SK-N-SH (cell line): Measurements from ENCODE around the gene TP53TG5. TPM values are rescaled to one million over a fixed set of nuclear protein-coding genes. Genes with fewer than 3 reads are reported as not detected.
A peak's percentile ranks its signal among the peaks of the same experiment; 100 is the strongest.

Experiments used
- CTCF ChIA-PET: fragments of 300-600, 350-600 bp; formaldehyde crosslinking; extraction: SDS; loops from one replicate; lab custom pipeline; 2021; lab: Yijun Ruan, JAX
- POLR2A ChIA-PET: fragments of 350-600 bp; sonication (Branson Sonifier 250); formaldehyde crosslinking; extraction: SDS; loops from one replicate; lab custom pipeline; 2020; ENCODE audit warnings: antibody characterized with exemption, inconsistent platforms; lab: Yijun Ruan, JAX
- DNase-seq: peaks from one replicate; pipeline ENCODE4 v3.0.0; 2012
- H2AFZ ChIP-seq: fragments of 200-600 bp; sonication (generic); 2 replicates; pipeline ENCODE4 v1.8.1; 2016; ENCODE audit warnings: antibody characterized with exemption, mild to moderate bottlenecking, low read depth
- H3F3A ChIP-seq: fragments of 200-600 bp; sonication (generic); replicated peaks from 2 replicates; pipeline ENCODE3; 2016; ENCODE audit warnings: antibody characterized with exemption, mild to moderate bottlenecking; ENCODE audit not compliant: insufficient read depth
- H3K27ac ChIP-seq, 2 experiments: fragments of 200-500 bp in 1 of 2; fragments of 200-600 bp in 1 of 2; sonication (Bioruptor generic) in 1 of 2; sonication (generic), shearing (Covaris generic) in 1 of 2; 2 replicates each; pipeline versions ENCODE4 v1.5.1 to v1.6.1; 2014 to 2016; ENCODE audit warnings: low read depth in 2 of 2, inconsistent platforms in 1 of 2, low read length in 1 of 2, mild to moderate bottlenecking in 1 of 2, mixed read lengths in 1 of 2
- H3K27me3 ChIP-seq: fragments of 200-600 bp; sonication (generic), shearing (Covaris generic); 2 replicates; pipeline ENCODE4 v1.6.1; 2016; ENCODE audit warnings: mixed run types; ENCODE audit not compliant: insufficient read depth
- H3K36me3 ChIP-seq, 2 experiments: fragments of 200-500 bp in 1 of 2; fragments of 200-600 bp in 1 of 2; sonication (Bioruptor generic) in 1 of 2; sonication (generic) in 1 of 2; replicated peaks in 1 of 2; 2 replicates each; pipeline versions ENCODE3 to v1.5.1; 2014 to 2016; ENCODE audit warnings: low read length in 1 of 2, mild to moderate bottlenecking in 1 of 2; ENCODE audit not compliant: insufficient read depth in 2 of 2, control insufficient read depth in 1 of 2
- H3K4me1 ChIP-seq, 2 experiments: fragments of 200-500 bp in 1 of 2; fragments of 200-600 bp in 1 of 2; sonication (Bioruptor generic) in 1 of 2; sonication (generic), shearing (Covaris generic) in 1 of 2; 2 replicates each; pipeline versions ENCODE4 v1.5.1 to v1.6.1; 2014 to 2016; ENCODE audit warnings: low read depth in 1 of 2, low read length in 1 of 2, mixed run types in 1 of 2; ENCODE audit not compliant: insufficient read depth in 2 of 2, control insufficient read depth in 1 of 2
- H3K4me2 ChIP-seq: fragments of 200-600 bp; sonication (generic), shearing (Covaris generic); 2 replicates; pipeline ENCODE4 v1.6.1; 2017; ENCODE audit warnings: mixed run types
- H3K4me3 ChIP-seq, 2 experiments: fragments of 200-500 bp in 1 of 2; fragments of 200-600 bp in 1 of 2; sonication (Bioruptor generic) in 1 of 2; sonication (generic), shearing (Covaris generic) in 1 of 2; 2 replicates each; pipeline versions ENCODE4 v1.5.1 to v1.8.1; 2014 to 2016; ENCODE audit warnings: low read depth in 2 of 2, inconsistent platforms in 1 of 2, low read length in 1 of 2, mild to moderate bottlenecking in 1 of 2, mixed read lengths in 1 of 2, moderate library complexity in 1 of 2
- H3K79me2 ChIP-seq: fragments of 200-600 bp; sonication (generic); 2 replicates; pipeline ENCODE4 v1.8.1; 2017; ENCODE audit warnings: mild to moderate bottlenecking; ENCODE audit not compliant: insufficient read depth
- H3K9ac ChIP-seq: fragments of 200-600 bp; sonication (generic); 2 replicates; pipeline ENCODE4 v1.6.1; 2017; ENCODE audit warnings: mixed run types
- H3K9me2 ChIP-seq: fragments of 200-600 bp; sonication (generic); 2 replicates; pipeline ENCODE4 v1.6.1; 2017; ENCODE audit warnings: mixed run types
- H3K9me3 ChIP-seq: fragments of 200-600 bp; sonication (generic); 2 replicates; pipeline ENCODE4 v1.6.1; 2017; ENCODE audit warnings: mixed run types, mild to moderate bottlenecking, moderate library complexity
- H4K20me1 ChIP-seq: fragments of 200-600 bp; sonication (generic); 2 replicates; pipeline ENCODE4 v1.6.1; 2017; ENCODE audit warnings: mild to moderate bottlenecking, mixed run types; ENCODE audit not compliant: insufficient read depth
- CTCF ChIP-seq: fragments of 200-600 bp; sonication (generic); IDR thresholded peaks from 2 replicates; pipeline ENCODE4 v1.6.1; 2017; ENCODE audit warnings: antibody characterized with exemption, mild to moderate bottlenecking, moderate library complexity
- ELF1 ChIP-seq: IDR thresholded peaks from 2 replicates; pipeline ENCODE4 v1.4.0; 2012
- EP300 ChIP-seq, 2 experiments: IDR thresholded peaks; 2 replicates each; pipeline versions ENCODE4 v1.4.0 to v1.6.1; 2012; ENCODE audit warnings: borderline replicate concordance in 1 of 2, low read depth in 1 of 2, low read length in 1 of 2
- EZH2phosphoT487 ChIP-seq: fragments of 200-600 bp; sonication (generic); IDR thresholded peaks from 2 replicates; pipeline ENCODE4 v1.6.1; 2017; ENCODE audit warnings: low read depth, mixed run types, mild to moderate bottlenecking, antibody characterized with exemption, moderate library complexity, borderline replicate concordance
- FOXM1 ChIP-seq: IDR thresholded peaks from 2 replicates; pipeline ENCODE4 v1.4.0; 2012; ENCODE audit warnings: low read depth, mild to moderate bottlenecking
- GABPA ChIP-seq: IDR thresholded peaks from 2 replicates; pipeline ENCODE4 v1.4.0; 2012; ENCODE audit warnings: low read depth, mild to moderate bottlenecking
- IRF3 ChIP-seq: fragments of 150-350 bp; IDR thresholded peaks from 2 replicates; pipeline ENCODE4 v1.6.1; 2016; ENCODE audit warnings: mild to moderate bottlenecking, low read depth, low read length
- JUND ChIP-seq: IDR thresholded peaks from 2 replicates; pipeline ENCODE4 v1.4.0; 2012
- NRF1 ChIP-seq: IDR thresholded peaks from 2 replicates; pipeline ENCODE4 v1.6.1; 2012; ENCODE audit warnings: low read depth, mild to moderate bottlenecking, low read length
- PBX3 ChIP-seq: IDR thresholded peaks from 2 replicates; pipeline ENCODE4; 2012
- POLR2AphosphoS5 ChIP-seq: IDR thresholded peaks from 2 replicates; pipeline ENCODE4 v1.6.1; 2012; ENCODE audit warnings: low read depth, low read length
- RXRA ChIP-seq: IDR thresholded peaks from 2 replicates; pipeline ENCODE4 v1.4.0; 2012; ENCODE audit warnings: low read depth, mild to moderate bottlenecking, borderline replicate concordance
- SMC3 ChIP-seq: IDR thresholded peaks from 2 replicates; pipeline ENCODE4 v1.6.1; 2012; ENCODE audit warnings: low read depth, low read length, improper control_type of control experiment
- TAF1 ChIP-seq: IDR thresholded peaks from 2 replicates; pipeline ENCODE4 v1.6.1; 2012; ENCODE audit warnings: low read depth, mild to moderate bottlenecking, low read length, moderate library complexity, borderline replicate concordance
- TCF12 ChIP-seq: IDR thresholded peaks from 2 replicates; pipeline ENCODE4 v1.4.0; 2012
- USF1 ChIP-seq: IDR thresholded peaks from 2 replicates; pipeline ENCODE4 v1.4.0; 2012; ENCODE audit warnings: low read depth, borderline replicate concordance
- USF2 ChIP-seq: fragments of 150-350 bp; IDR thresholded peaks from 2 replicates; pipeline ENCODE4 v1.6.1; 2017; ENCODE audit warnings: antibody characterized with exemption, low read length, low read depth, borderline replicate concordance
- ZBTB33 ChIP-seq: IDR thresholded peaks from 2 replicates; pipeline ENCODE4 v1.4.0; 2012; ENCODE audit warnings: low read depth, borderline replicate concordance
- WGBS: methylation state at CpG from one replicate; pipeline ENCODE4 v1.1.6; 2017; ENCODE audit warnings: low lambda C conversion rate; 5-methylcytosine and 5-hydroxymethylcytosine counted together
- polyA plus RNA-seq, 3 experiments: library from polyadenylated mRNA; depleted of rRNA; stranded (reverse); fragments of >200 nt; gene quantifications; 2 replicates each; pipeline ENCODE4 v1.2.3, GENCODE V29; 2012

Gene TP53TG5
- polyA plus RNA-seq, 1 of the 3 experiments (the other 2 are of a cell fraction) = not detected

- TF ChIP-seq EZH2phosphoT487 = no peak
- no peak for TF ChIP-seq FOXM1
- TF ChIP-seq ELF1 = no peak
- TF ChIP-seq GABPA = no peak
- no peak for TF ChIP-seq ZBTB33
- TF ChIP-seq IRF3 = no peak
These were observed 12.6 kb downstream of the TP53TG5 start (continued) for GRCh38 chr20:45365444-45365970.

- no peak overlapping the region for H2AFZ ChIP-seq
- H3K27me3 ChIP-seq = no peaks in the 10 kb centered on the region
- H3K9ac ChIP-seq = peak overlapping the region; percentile 85
- peaks cover 0 to 9% of the 10 kb centered on the region in 2 experiments; a peak in 2 of 4 replicates for H3K4me1 ChIP-seq
- peak overlapping the region; percentile 92 for H3K4me2 ChIP-seq
- DNase-seq = no peak
- H3F3A ChIP-seq = no peaks in the 10 kb centered on the region
- no peaks in the 10 kb centered on the region for H3K9me2 ChIP-seq
- WGBS = 15% methylated on average over 23 of the region's 23 CpGs
- CTCF ChIA-PET = interaction anchor here (0.6 to 15.6 kb wide), 35 partner anchors 9 to 407 kb away, joined by 3 to 143 read pairs (median 7); partner anchors contain the start of gene SDC4
- H3K79me2 ChIP-seq = peaks cover 27% of the 10 kb centered on the region
- H4K20me1 ChIP-seq = no peaks in the 10 kb centered on the region
- peaks cover 21 to 38% of the 10 kb centered on the region in 2 experiments for H3K36me3 ChIP-seq
- POLR2A ChIA-PET = interaction anchor here (0.6 to 2.5 kb wide), 11 partner anchors 9 to 479 kb away, joined by 3 to 21 read pairs (median 4); partner anchors contain the start of genes PIGT and YWHAB
- peak overlapping the region; percentile 80 to 92 for H3K4me3 ChIP-seq
- H3K27ac ChIP-seq = peak overlapping the region; percentile 91 to 97; a peak in 3 of 4 replicates
- H3K9me3 ChIP-seq = no peaks in the 10 kb centered on the region
- no peak for TF ChIP-seq CTCF
- TF ChIP-seq EP300 (IDR thresholded peaks at IDR 0.05; ENCODE audit: borderline replicate concordance in 1 of 2, low read depth in 1 of 2, low read length in 1 of 2) = no peak
- no peak for TF ChIP-seq TCF12
- no peak for TF ChIP-seq USF2
- TF ChIP-seq POLR2AphosphoS5 = no peak
- TF ChIP-seq IRF3 = no peak
- TF ChIP-seq JUND = no peak
- TF ChIP-seq ELF1 = no peak
- TF ChIP-seq EZH2phosphoT487 = no peak
- TF ChIP-seq NRF1 = no peak
- no peak for TF ChIP-seq PBX3
- TF ChIP-seq GABPA = no peak
- TF ChIP-seq RXRA = no peak
- TF ChIP-seq SMC3 = no peak
- no peak for TF ChIP-seq TAF1
- TF ChIP-seq USF1 = no peak
These were observed 14.3 kb downstream of the TP53TG5 start for GRCh38 chr20:45363611-45364492.
